UCSD-AML1 (cell line): ENCODE results near the gene STEAP1B.
"Not testable (repeated sequence)": the region's sequence is repeated elsewhere in the genome, so short reads cannot be mapped to it uniquely, and the experiment has no call there.

Experiments
- DNase-seq: peaks from one replicate; lab custom pipeline; 2025; ENCODE audit not compliant: unreplicated experiment; lab: John Stamatoyannopoulos, UW

The STEAP1B gene

DNA sequence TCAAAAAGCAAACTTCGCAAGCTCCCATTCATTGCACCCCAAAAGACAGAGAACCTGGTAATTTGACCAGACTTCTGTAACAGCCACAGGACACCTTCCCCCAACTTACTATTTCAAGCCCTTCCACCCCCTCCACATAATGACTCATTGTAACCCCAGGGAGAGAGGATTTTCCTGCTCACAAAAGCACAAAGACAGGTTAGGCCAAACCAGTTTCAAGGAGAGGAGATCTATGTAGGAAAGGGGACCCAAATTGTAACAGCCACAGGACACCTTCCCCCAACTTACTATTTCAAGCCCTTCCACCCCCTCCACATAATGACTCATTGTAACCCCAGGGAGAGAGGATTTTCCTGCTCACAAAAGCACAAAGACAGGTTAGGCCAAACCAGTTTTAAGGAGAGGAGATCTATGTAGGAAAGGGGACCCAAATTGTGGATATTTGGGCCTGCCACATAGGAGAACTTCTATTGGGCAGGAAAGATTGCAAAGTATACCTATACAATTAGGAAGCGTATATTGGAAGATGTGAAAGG is 66.8 kb downstream of the STEAP1B start:
- not testable (repeated sequence) for DNase-seq

DNA sequence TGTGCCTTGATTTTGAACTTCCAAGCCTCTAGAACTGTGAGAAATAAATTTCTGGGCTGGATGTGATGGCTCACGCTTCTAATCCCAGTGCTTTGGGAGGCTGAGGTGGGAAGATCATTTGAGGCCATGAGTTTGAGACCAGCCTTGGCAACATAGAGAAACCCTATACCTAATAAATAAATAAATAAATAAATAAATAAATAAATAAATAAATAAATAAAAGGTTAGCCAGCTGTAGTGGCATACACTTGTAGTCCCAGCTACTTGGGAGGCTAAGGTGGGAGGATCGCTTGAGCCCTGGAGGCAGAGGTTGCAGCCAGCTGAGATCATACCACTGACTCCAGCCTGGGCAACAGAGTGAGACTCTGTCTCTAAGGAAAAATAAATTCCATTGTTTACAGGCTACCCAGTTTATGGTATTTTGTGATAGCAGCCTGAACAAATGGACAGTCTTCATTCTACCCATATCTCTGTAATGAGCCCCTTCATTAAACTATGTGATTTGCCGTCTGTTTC is 67.7 kb downstream of the STEAP1B start:
- no peak for DNase-seq

DNA sequence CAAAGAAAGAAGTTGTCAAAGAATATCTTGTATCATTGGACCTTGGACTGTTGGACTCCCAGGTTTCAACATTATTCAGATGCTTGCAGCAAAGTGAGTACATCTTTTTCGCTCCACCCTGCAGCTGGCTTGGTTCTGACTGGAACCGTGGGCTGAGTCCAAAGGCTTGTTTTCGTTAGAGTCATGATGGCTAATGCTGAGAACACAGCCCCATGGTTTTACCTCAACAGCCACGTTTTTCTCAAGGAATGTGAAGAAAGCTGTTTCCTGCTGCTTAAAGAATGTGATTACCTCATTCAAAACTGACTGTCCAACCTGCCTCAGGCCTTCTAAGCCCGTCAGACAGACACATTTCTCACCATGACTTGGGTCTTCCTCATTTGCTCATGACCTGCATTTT is 69.5 kb downstream of the STEAP1B start:
- no peak for DNase-seq

DNA sequence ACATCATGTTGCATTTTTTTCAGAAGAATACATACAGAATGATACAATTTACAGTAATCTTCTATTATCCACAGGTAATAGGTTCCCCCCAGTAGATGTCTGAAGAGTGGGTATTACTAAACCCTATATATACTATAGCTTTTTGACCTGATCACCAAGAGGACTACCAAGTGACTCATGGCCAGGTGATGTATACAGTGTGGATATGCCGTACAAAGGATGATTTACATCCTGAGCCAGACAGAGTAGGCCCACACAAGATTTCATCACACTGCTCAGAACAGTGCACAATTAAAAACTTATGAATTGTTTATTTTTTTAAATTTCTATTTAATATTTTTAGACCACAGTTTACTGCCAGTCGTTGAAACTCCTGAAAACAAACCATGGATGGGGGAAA is 70.6 kb downstream of the STEAP1B start:
- DNase-seq, result no peak

DNA sequence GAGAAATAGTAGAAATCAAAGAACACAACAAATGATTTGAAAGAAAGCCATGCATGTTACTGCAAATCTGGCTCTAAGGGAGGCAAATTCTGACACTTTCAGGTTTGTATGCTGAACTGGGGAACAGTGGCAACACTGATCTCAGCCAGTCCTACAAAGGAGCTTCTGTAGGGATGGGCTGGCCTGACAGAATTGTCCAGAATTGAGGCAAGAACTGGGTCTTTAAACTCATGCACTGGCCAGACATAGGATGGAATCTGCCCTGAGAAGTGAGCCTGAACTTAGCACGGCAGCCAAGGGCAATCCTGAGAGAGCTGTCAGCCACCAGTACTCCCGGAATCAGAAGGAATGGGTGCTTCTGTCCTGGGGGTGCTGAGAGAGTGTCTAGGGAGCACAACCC is 72.1 kb downstream of the STEAP1B start:
- no peak for DNase-seq

DNA sequence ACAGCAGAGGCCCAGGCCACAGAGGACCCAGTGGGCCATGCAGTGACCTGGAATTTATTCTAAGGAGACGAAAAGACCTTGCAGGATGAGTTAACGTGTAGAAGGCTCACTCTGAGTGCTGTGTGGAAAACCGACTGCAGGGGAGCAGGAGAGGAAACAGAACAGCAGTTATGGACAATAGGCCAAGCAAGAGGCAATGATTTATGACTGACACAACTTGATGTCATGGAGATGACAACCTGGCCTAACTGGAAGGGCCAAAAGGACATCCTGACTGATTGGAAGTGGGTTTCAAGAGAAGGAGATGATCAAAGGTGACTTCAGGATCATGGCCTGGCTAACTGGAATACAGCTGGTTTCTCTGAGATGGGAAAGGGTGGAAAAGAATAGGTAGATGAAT is 72.9 kb downstream of the STEAP1B start:
- DNase-seq, result no peak

DNA sequence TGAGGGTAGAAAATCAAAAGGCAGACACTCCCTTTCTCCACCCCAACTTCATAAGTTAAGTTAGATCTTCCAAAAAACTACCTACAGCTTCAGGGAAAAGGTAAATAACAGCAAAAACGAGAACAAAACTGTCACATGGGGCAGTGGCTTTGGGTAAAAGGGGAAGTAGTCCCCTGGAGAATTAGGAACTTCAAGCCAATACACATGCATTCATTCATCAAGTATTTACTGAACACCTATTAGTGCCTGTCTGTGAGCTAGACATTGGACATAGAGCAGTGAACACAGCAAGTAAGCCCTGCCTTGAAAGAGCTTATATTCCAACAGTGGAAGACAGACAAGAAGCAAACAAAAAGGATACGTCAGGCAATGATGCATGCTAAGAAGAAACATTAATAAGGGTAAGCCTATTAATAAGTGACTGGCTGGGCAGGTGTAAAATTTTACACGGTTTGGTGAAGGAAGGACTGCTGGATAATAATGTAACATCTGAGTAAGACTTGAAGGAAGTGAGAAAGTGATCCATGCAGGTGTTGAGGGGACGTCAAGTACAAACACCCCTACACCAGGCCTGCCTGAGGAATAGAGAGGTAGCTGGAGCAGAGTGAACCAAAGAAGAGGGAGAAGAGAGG is 73.4 kb downstream of the STEAP1B start:
- no peak for DNase-seq

DNA sequence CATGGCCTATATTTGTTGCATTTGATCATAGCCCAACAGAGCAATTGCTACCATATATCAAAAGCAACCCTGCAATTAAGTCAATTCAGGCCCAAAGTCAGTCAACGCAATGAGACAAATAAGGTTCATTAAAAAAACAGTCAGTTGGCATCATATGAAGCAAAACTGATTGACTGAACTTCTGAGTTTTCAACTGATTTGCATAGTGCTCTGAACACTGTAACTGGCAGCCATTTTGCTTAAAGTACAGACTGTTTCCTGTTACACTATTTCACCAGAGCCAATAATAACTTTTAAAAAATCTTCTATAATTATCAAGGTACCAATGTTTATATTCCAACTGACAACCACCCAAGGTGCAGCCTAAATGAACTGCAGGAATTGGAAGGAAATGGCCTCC is 74.6 kb downstream of the STEAP1B start:
- no peak for DNase-seq

DNA sequence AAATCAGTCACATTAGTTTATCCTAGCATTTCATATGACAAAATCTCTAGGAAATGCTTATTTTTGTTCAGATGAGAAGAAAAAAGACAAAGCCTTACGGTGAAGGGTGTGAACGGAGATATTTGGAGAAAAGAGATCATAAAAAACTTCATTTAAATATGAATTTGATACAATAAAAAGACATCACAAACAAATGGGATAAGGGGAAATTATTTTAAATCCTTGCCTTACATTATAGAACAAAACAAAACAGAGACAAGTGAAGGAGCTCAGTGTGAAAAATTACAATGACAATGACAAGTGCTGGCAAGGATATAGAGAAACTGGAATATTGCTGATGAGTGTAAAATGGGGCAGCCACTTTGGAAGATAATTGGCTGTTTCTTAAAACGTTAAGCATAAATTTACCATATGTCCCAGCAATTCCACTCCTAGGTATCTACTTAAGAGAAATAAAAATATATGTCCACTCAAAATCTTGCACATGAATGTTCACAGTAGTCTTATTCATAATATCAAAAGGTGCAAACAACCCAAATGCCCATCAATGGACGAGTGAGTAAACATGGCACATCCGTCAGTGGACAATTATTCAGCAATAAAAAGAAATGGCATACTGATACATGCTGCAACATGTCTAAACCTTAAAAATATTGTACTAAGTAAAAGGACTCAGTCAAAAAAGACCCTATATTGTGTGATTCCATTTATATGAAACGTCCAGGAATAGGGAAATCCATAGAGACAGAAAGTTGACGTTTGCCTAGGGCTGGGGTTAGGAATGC is 77.0 kb downstream of the STEAP1B start:
- no peak for DNase-seq

DNA sequence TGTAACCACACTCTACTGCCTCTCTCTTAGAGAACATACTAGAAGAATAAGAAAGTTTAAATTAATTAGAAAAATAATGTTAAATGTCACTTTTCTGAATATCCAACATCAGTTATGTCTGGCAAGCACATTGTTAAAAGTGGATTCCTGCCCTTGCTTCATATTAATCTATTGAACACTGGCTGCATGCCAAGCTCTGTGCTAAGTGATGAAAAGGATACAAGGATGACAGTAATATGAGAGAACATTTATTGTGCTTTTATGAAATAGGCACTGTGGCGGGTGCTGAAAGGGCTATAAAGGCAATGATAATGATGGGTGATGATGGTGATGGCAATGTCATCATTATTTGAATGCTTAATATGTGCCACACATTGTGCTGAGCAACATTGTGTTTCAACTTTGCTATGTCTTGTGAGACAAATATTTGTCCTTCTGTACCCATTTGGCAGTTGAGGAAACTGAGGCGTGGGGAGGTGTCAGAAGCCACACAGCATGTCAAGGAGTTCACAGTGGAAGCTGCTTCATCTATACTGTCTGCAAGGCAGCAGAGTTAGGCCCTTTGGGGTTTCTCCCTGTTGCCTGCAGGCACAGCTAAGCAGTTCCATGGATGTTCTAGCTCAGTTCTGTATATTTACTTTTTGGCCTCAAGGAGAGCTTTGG is 78.9 kb downstream of the STEAP1B start:
- DNase-seq, result no peak

DNA sequence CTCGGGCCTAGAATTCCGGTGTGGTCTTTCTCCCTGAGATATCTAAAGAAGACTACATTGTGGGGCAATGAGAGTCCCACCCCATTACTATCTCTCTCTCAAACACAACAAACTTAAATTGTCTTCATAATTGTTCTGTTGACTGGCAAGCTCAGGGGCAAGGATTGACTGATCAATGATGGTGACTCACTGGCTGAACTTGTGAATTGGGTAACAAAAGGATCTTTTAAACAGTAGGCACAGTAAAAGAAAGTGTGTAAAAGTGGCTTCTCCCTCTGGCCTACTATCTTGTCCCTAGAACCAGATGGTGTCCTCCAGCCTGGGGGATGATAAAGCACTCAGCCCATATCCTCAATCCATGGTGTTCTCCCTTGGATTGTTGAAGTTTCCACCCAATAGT is 80.0 kb downstream of the STEAP1B start:
- DNase-seq, result no peak

DNA sequence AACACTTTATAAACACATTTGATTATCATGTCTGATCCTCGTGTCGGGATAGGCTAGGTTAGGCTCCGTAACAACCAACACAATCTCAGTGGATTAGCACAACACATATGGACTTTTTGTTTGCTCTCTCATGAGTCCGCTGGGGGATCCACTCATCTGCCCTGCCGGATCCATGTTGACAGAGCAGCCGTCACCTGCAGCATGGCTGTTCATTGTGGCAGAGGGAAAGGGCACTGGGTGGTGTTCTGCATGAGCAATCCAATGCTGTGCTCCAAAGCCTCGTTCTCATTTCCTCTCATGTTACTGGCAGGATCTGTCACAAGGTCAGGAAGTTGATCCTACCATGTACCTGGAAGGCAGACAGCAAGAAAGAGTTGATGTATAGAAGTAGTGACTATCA is 80.5 kb downstream of the STEAP1B start:
- no peak for DNase-seq

DNA sequence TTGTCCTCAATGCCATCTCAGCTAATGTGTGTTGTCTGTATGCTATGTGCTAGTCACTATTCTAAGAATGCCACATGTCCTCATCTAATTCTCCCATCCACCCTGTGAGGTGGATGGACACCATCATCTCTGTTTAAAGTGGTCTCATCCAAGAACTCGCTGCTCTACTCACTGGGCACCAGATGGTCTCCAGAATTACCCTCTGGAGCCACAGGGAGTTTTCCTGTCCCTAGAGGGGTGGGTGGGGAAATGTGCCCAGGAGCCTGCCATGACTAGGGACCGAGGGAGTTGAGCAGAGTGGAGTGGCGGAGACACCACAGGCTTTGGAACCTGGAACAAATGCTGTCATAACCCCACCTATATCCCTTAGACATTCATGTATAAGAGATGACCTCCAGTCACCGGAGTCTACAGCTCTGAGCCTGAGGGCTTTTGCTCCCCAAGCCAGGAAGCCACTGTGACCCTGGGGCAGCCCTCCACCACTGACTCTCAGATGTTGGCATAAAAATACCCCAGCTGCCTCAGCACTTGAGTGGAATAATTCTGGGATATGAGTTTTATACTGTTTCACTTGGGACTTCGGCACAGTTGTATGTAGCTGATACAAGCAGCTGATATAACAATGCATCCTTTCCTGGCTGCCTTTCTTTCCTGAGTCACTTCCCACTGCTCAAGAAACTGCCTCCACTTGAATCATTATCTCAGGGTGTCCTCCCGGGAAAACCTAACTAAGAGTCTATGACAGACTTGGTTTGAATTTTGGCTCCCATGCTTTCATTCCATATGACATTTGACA is 81.5 kb downstream of the STEAP1B start:
- DNase-seq, result no peak

DNA sequence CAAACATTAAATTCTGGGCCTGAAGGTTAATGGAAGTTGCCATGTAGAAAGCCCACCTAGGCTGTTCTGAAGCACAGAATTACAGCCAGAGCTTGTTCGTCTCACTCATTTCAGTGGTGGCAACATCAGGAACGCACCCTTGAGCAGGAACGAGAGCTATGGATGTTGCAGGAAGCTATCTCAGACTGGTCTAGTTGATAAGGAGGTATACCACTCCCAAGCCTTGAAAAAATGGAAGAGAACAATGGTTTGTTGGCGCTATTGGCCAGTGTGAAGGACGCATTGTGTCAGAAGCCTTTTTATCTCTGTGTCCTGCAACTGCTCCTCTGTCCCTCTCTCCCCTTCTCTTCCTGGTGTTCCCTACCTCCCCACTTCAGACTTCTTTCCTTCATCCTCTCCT is 82.1 kb downstream of the STEAP1B start:
- no peak for DNase-seq

DNA sequence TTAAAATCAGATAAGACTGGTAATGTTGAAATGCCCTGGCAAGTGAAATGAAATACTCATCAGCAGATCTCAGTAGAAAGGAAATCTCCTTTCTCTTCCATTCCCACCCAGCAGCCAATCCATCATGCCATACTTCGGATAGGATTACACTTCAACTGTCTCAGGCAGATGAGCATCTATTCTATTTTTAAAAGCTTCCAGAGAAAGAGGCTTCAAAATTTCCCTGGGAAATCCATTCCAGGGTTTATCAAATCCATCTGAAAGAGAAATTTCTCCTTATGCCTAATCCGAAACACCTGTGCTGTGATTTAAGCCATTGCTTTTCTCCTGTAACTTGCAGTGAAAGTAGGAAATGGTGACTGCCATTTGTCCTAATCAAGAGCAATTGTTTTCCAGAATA is 82.6 kb downstream of the STEAP1B start:
- no peak for DNase-seq

DNA sequence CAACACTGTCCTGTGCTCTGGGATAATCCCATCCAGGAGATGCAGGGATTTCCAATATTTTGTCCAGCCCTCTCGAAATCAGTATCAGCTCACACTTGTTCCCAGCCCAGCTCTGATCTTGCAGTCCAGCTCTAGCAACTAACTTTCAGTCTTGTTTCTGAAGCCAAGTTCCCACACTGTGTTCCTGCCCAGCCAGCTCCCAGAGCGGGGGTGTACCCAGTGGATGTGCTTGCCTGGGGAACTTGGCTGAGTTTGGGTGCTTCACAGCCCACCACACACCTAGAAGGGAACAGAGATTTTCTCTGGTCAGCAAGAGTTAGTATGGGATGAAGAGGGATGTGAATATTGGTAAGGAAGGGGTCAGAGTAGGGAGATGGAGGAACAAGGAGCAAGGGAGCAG is 85.6 kb downstream of the STEAP1B start:
- no peak for DNase-seq

DNA sequence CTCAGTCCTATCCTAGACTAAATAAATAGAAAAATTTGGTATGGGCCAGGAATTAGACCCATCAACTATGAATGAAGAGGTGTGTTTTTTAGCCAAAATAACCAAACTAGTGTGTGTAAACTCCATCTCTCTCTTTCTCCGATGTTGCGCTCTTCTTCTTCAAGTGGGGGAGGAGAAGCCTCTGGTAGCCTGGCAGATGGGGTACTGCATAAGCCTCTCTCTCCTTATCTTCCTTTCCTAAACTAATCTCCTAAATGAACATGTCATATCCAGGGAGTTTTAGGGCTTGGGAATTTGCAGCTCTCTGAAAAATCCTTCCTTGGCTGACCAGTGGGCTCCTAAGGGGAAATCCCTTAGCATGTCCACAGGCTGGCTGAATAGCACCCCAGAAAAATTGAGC is 86.8 kb downstream of the STEAP1B start:
- DNase-seq, result no peak

DNA sequence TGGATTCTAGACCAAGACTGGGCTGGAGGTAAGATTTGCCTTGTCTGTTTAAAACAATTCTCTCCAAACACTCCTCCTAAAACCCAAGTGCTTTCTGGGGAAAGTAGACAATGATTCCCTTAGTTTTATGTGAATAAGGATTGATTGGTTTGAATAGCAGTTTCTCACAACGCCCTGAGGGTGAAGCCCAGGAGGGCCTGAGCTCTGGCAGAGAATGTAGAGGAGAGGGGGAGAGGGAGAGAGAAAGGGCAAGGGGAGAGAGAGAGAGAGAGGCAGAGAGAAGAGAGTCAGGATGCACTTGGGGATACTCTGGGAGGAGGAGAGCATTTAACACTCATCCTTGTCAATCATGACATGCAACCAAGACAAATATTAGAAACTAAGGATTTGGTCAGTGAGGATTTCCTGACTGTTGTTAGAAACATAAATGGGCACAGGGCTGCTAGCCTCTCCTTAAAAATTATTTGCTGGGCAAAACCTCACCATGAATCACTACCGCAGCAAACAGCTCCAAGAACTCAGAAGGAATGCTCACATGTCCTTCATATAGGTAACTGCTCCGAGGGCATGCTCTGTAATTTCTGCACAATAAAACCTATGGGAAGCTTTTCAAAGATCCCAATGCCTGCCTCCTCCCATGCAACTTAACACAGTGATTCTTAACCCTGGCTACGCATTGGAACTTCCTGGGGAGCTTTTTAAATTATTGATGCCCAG is 87.9 kb downstream of the STEAP1B start:
- no peak for DNase-seq

DNA sequence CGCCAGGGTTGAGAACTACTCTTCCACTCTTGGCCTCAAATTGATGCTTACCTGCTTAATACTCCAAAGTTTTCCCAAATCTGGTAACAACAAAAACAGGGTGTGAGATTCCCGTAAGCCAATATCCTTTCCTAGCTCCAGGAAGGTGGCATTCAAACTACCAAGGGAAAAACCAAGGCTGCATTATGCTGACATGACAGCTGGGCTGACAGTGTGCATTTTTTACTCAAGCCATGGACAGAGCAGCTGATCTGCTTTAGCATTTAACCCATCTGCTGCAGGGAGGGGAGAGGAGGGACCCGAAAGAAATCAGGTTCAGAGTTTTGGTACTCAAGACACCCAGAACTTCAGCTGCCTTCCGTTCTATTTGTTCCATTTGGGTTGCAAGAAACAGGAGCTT is 93.3 kb downstream of the STEAP1B start:
- no peak for DNase-seq

DNA sequence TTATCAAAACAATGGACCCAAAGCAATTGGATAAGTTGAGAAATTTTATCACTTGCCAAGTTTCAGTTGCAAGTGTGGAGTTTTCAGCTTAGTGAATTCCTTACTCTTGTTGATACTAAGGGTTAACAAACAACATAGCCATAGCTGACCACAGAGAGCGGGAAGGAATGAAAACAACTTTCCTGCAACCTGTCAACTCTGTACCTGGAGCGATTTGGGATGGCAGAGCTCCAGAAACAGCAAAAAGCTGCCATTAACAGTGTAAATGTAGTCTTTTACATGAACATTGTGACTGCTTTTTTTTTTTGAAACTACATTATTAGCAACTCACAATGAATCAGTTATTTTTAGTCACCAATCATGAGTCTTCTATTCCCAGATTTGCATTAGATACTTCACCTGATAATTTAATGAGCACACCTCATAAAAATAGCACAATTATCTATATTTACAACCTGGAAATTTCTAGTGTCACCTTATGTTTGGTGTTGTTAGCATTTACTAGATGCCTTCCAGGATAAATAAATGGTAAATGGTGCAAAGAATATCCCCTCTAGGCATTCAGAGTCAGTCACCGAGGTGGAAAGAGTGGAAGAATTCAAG is 95.5 kb downstream of the STEAP1B start:
- DNase-seq, result no peak
